SK-N-MC (cell line): ENCODE data around the gene IL17RA.

ENCODE experiments used
- DNase-seq: peaks from one replicate; pipeline ENCODE4 v3.0.0-alpha.2; 2011; ENCODE audit warnings: low read depth, low spot score
- H3K27ac ChIP-seq: fragments of 200-600 bp; sonication (generic); 2 replicates; pipeline ENCODE4 v1.5.1; 2016; ENCODE audit warnings: mixed run types
- H3K36me3 ChIP-seq: fragments of 200-600 bp; sonication (generic); 2 replicates; pipeline ENCODE4 v1.6.1; 2017; ENCODE audit warnings: antibody characterized with exemption, low read length, mixed read lengths; ENCODE audit not compliant: insufficient read depth
- H3K4me3 ChIP-seq: fragments of 200-600 bp; sonication (generic); 2 replicates; pipeline ENCODE4 v1.5.1; 2016
- H3K9ac ChIP-seq: fragments of 200-600 bp; sonication (generic); 2 replicates; pipeline ENCODE4 v1.8.0; 2017; ENCODE audit warnings: mixed run types, mixed read lengths; ENCODE audit not compliant: insufficient read length
- H3K9me3 ChIP-seq: fragments of 200-600 bp; sonication (generic); 2 replicates; pipeline ENCODE4 v1.6.1; 2017; ENCODE audit warnings: low read depth, mild to moderate bottlenecking, antibody characterized with exemption, low read length, moderate library complexity, mixed read lengths
- EZH2 ChIP-seq: fragments of 200-600 bp; sonication (generic); IDR thresholded peaks from one replicate; pipeline ENCODE4 v1.6.1; 2017; ENCODE audit warnings: antibody characterized with exemption
- FOXP2 ChIP-seq: optimal IDR thresholded peaks from 2 replicates; pipeline ENCODE3; 2011; ENCODE audit warnings: mild to moderate bottlenecking, moderate library complexity; ENCODE audit not compliant: insufficient read depth; ENCODE audit errors: extremely low read length, control extremely low read depth
- POLR2AphosphoS5 ChIP-seq: IDR thresholded peaks from 2 replicates; pipeline ENCODE4 v1.6.1; 2012; ENCODE audit warnings: mild to moderate bottlenecking, low read depth, low read length, borderline replicate concordance

Gene IL17RA

DNA sequence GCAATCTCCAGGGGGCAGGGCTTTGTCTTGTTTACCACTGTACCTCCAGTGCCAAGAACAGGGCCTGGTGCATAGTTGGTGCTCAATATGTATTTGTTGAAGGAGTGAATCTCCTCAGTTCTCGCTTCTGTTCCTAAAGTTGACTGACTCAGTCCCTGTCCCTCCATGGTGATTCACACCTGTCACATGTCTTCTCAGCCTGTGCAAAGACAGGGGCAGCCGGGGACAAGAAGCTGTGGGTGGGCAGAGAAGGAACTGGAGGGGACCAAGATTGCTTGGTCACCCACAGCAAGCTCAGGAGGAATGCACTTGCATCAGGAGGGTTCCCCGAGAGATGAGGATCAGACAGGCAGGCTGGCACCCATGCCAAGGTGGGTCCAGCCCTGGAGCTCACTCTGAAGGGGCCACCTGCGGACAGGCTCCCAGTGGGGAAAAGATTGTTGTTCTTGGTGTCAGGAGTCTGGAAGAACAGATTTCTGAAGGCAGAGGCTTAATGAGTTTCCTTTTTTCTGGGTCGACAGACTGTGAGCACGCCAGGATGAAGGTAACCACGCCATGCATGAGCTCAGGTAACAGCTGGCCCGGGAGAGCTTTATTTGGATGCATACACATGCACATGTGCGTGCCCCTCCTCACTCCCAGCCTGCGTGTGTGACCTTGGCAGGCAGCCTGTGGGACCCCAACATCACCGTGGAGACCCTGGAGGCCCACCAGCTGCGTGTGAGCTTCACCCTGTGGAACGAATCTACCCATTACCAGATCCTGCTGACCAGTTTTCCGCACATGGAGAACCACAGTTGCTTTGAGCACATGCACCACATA lies 16.9 kb downstream of the IL17RA start:
- Histone ChIP-seq H3K36me3 (no peaks in the 10 kb centered on the region; the same call in 1 of the 2 replicates), H3K4me3 (no peak overlapping the region), H3K9ac (no peak overlapping the region), H3K27ac (no peak overlapping the region), H3K9me3 (no peaks in the 10 kb centered on the region)
- DNase-seq = no peak
- no peak for TF ChIP-seq FOXP2
- no peak for TF ChIP-seq POLR2AphosphoS5
- TF ChIP-seq EZH2 = no peak

DNA sequence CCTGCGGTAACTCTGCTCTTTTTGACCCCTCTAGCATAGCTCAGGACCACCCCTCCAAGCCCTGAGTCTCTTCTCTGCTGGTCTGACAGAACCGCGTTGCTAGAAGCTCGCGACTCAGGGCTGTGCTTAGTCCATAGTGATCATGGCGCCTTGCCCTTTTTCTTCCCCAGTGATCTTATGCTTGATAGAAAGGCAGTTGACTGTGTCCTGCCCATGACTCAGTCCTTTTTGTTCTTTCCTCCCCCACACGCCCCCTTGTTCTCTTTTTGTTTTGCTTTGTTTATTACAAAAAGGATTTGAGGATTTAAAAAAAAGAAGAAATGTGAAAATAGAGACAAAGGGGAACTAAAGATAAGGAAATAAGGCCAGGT lies 17.5 kb downstream of the IL17RA start:
- no peak overlapping the region for H3K27ac ChIP-seq
- DNase-seq = no peak
- TF ChIP-seq POLR2AphosphoS5 (no peak), EZH2 (no peak), FOXP2 (no peak)
- H3K4me3 ChIP-seq = no peak overlapping the region
- H3K9me3 ChIP-seq = no peaks in the 10 kb centered on the region
- no peak overlapping the region for H3K9ac ChIP-seq
- no peaks in the 10 kb centered on the region; the same call in 1 of the 2 replicates for H3K36me3 ChIP-seq

DNA sequence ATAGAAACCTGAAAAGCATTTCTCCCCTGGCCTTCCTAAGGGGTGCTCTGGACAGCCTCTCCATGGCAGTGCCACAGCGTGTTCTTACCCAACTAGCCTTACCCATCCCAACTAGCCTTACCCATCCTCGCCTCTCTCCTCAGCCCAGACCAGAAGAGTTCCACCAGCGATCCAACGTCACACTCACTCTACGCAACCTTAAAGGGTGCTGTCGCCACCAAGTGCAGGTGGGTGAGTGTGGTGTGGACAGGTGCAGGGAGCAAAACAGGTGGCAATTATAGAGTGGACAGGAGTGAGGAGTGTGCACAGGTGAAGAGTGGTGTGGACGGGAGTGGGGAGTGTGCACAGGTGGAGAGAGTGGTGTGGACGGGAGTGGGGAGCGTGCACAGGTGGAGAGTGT lies 18.6 kb downstream of the IL17RA start:
- no peak overlapping the region for H3K27ac ChIP-seq
- no peak overlapping the region for H3K9ac ChIP-seq
- DNase-seq = no peak
- TF ChIP-seq EZH2 (no peak), POLR2AphosphoS5 (no peak), FOXP2 (no peak)
- no peaks in the 10 kb centered on the region; the same call in 1 of the 2 replicates for H3K36me3 ChIP-seq
- no peak overlapping the region for H3K4me3 ChIP-seq
- H3K9me3 ChIP-seq = no peaks in the 10 kb centered on the region

GRCh38 chr22:17104336-17104935 lies 19.6 kb downstream of the IL17RA start:
- Histone ChIP-seq H3K4me3 (no peak overlapping the region), H3K9me3 (no peaks in the 10 kb centered on the region), H3K27ac (no peak overlapping the region), H3K9ac (no peak overlapping the region), H3K36me3 (no peaks in the 10 kb centered on the region; the same call in 1 of the 2 replicates)
- no peak for DNase-seq
- TF ChIP-seq EZH2 (no peak), FOXP2 (no peak), POLR2AphosphoS5 (no peak)

GRCh38 chr22:17105143-17106129 lies 20.6 kb downstream of the IL17RA start:
- Histone ChIP-seq H3K9me3 (no peaks in the 10 kb centered on the region), H3K4me3 (no peak overlapping the region), H3K27ac (no peak overlapping the region), H3K9ac (no peak overlapping the region), H3K36me3 (no peaks in the 10 kb centered on the region; the same call in 1 of the 2 replicates)
- DNase-seq = no peak
- TF ChIP-seq POLR2AphosphoS5 = no peak
- no peak for TF ChIP-seq EZH2
- no peak for TF ChIP-seq FOXP2

DNA sequence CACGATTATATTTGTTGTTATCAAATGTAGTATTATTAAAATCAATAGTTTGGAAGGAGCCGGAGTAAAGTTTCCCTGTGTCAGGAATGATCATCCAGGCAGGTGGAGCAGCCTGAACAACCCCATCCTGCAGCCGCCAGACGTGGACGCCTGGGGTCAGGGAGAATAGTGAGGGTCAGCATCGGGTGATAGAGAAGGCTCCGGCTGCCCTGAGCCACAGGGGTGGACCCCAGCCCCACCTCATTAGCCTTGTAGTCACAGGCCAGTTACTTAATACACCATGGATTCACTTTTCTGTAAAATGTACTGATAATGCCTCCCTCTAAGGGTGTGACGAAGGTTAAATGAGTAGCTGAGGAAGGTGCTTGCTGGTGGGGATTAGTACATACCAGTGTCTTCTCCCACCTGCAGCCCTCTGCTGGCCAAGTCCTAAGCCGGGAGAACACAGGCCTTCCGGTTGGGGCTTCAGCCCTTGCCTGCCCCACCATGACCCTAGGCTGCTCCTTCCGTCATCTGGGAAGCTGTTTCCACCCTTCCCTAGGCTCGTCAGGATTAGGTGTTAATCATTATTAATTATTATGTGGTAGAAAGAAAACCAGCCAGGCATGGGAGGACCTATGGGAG lies 21.5 kb downstream of the IL17RA start:
- no peak overlapping the region for H3K4me3 ChIP-seq
- DNase-seq = no peak
- no peak overlapping the region for H3K27ac ChIP-seq
- no peak for TF ChIP-seq POLR2AphosphoS5
- H3K9me3 ChIP-seq = no peaks in the 10 kb centered on the region
- H3K36me3 ChIP-seq = no peaks in the 10 kb centered on the region; the same call in 1 of the 2 replicates
- H3K9ac ChIP-seq = no peak overlapping the region

GRCh38 chr22:17106785-17107546 lies 22.2 kb downstream of the IL17RA start:
- no peaks in the 10 kb centered on the region for H3K9me3 ChIP-seq
- H3K9ac ChIP-seq = no peak overlapping the region
- H3K36me3 ChIP-seq = no peaks in the 10 kb centered on the region; the same call in 1 of the 2 replicates
- no peak overlapping the region for H3K27ac ChIP-seq
- DNase-seq = no peak
- TF ChIP-seq EZH2 = no peak
- no peak for TF ChIP-seq FOXP2
- no peak overlapping the region for H3K4me3 ChIP-seq
